GM12892 (cell line): Measurements from ENCODE around the gene LIN54.

ENCODE experiments used
- POLR2A ChIP-seq: IDR thresholded peaks from 2 replicates; pipeline ENCODE4 v1.6.1; 2011; ENCODE audit warnings: low read depth, low read length, control low read depth
- POLR2AphosphoS5 ChIP-seq: IDR thresholded peaks from 2 replicates; pipeline ENCODE4 v1.6.1; 2011; ENCODE audit warnings: low read depth, low read length, control low read depth
- TAF1 ChIP-seq: IDR thresholded peaks from 2 replicates; pipeline ENCODE4 v1.6.1; 2011; ENCODE audit warnings: low read depth, mild to moderate bottlenecking, control low read depth, low read length, borderline replicate concordance

DNA sequence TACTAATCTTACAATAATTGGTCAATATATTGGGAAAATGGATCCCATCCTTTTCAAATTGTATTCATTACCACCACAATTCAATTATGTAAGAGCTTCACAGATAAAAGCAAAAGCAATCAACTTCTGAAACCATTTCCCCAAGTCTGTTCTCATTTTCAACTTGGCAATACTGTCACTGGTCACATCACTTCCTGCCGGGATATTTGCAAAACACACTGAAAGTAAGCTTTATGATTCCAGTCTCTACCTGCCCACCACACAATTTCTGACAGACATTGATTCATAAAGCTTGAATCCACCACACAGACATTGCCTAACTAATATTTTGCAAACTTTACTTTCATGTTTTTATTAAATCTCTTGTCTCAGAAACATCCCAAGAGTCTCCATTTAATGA lies 53.6 kb downstream of the LIN54 start:
- TF ChIP-seq POLR2A: no peak
- no peak for TF ChIP-seq POLR2AphosphoS5
- no peak for TF ChIP-seq TAF1
